Measurements from ENCODE around the gene KCNJ10.

The KCNJ10 gene

GRCh38 chr1:160082487-160082886 is 12.5 kb upstream of the KCNJ10 start:
- TF ChIP-seq TEAD4 (IDR thresholded peaks at IDR 0.05): no peak
- TF ChIP-seq, protein P1, sequence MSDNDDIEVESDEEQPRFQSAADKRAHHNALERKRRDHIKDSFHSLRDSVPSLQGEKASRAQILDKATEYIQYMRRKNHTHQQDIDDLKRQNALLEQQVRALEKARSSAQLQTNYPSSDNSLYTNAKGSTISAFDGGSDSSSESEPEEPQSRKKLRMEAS (IDR thresholded peaks at IDR 0.05): no peak
- TF ChIP-seq, protein P2, sequence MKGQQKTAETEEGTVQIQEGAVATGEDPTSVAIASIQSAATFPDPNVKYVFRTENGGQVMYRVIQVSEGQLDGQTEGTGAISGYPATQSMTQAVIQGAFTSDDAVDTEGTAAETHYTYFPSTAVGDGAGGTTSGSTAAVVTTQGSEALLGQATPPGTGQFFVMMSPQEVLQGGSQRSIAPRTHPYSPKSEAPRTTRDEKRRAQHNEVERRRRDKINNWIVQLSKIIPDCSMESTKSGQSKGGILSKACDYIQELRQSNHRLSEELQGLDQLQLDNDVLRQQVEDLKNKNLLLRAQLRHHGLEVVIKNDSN (IDR thresholded peaks at IDR 0.05): no peak
- TF ChIP-seq TAF1 (IDR thresholded peaks at IDR 0.05; ENCODE audit: low read depth): no peak
- no peak for TF ChIP-seq TCF12 (IDR thresholded peaks at IDR 0.05; ENCODE audit: low read depth)
- no peak for TF ChIP-seq CEBPB (IDR thresholded peaks at IDR 0.05)
- no peak for TF ChIP-seq ZBTB7A (IDR thresholded peaks at IDR 0.05; ENCODE audit: low read depth)

DNA sequence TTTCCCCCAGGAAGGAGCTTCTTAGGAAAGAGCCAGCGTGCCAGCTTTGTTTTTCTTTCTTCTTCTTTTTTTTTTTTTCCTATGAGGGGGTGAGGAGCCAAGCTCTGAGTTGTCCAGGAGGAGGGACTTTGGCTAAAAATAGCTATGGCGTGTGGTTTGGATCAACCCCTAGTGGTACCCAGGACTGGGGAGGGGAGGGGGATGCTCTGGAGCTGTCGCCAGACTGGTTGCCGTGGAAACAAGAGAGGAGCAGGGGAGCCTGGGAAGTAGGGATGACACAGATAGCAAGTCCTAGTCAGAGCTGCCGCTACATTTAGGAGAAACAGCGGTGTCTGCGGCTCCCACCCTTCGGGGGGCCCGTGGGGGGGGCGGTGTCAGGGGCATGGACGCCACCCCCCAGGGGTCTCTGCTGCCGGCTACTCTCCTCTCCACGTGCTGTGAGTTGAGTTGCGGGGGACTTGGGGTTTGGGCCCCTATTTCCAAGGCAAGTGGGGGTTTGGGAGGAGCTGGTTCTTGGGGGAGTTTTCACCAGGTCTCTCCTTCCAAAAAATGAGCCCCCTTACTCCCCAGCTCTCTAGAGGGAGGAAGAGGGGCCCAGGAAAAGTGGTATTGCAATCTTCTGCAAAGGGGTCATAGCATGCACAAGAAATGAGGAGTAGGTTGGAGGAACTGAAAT is 11.4 kb upstream of the KCNJ10 start, which contains the start of gene KCNJ9:
Gene KCNJ9, plus strand, starts transcription at position 278 of the 676 bp plus-strand sequence. CDS start 2,493 bp downstream, outside the sequence.
- TF ChIP-seq REST (IDR thresholded peaks at IDR 0.05; ENCODE audit: low read depth) (no peak), EGR1 (IDR thresholded peaks at IDR 0.05) (no peak), YY1 (IDR thresholded peaks at IDR 0.05; ENCODE audit: low read depth) (no peak), FOXM1 (IDR thresholded peaks at IDR 0.05; ENCODE audit: borderline replicate concordance, low read depth) (no peak), EP300 (IDR thresholded peaks at IDR 0.05; ENCODE audit: borderline replicate concordance) (no peak)
- TF ChIP-seq, protein P1 (IDR thresholded peaks at IDR 0.05): no peak
- TF ChIP-seq, protein P2 (IDR thresholded peaks at IDR 0.05): no peak

GRCh38 chr1:160080381-160081100 is 10.6 kb upstream of the KCNJ10 start:
- TF ChIP-seq, protein P1 (IDR thresholded peaks at IDR 0.05): no peak
- TF ChIP-seq RAD21 (IDR thresholded peaks at IDR 0.05; ENCODE audit: low read depth) (no peak), FOXM1 (IDR thresholded peaks at IDR 0.05; ENCODE audit: borderline replicate concordance, low read depth) (no peak), CREB1 (IDR thresholded peaks at IDR 0.05; ENCODE audit: low read depth) (no peak), ZBTB7A (IDR thresholded peaks at IDR 0.05; ENCODE audit: low read depth) (no peak), EGR1 (IDR thresholded peaks at IDR 0.05) (no peak), TAF1 (IDR thresholded peaks at IDR 0.05; ENCODE audit: low read depth) (no peak), EP300 (IDR thresholded peaks at IDR 0.05; ENCODE audit: borderline replicate concordance) (no peak), TEAD4 (IDR thresholded peaks at IDR 0.05) (no peak), TCF12 (IDR thresholded peaks at IDR 0.05; ENCODE audit: low read depth) (no peak), YY1 (IDR thresholded peaks at IDR 0.05; ENCODE audit: low read depth) (no peak), CEBPB (IDR thresholded peaks at IDR 0.05) (no peak), REST (IDR thresholded peaks at IDR 0.05; ENCODE audit: low read depth) (no peak), NFIC (IDR thresholded peaks at IDR 0.05) (no peak)
- TF ChIP-seq, protein P2 (IDR thresholded peaks at IDR 0.05): no peak

DNA sequence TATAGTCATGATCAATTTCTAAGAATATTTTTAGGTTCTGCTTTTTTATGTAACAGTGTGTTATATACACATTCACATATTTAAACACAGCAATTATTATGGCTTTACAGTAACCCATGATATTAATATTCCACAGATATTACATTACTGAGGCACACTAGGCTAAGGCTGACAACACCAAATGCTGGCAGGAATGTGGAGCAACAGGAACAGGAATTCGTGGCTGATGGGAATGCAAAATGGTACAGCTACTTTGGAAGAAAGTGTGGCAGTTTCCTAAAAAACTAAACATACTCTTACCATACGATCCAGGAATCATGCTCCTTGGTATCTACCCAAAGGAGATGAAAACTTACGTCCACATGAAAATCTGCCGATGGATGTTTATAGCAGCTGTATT is 9.5 kb upstream of the KCNJ10 start:
- TF ChIP-seq TEAD4 (IDR thresholded peaks at IDR 0.05) (no peak), FOXM1 (IDR thresholded peaks at IDR 0.05; ENCODE audit: borderline replicate concordance, low read depth) (no peak), RAD21 (IDR thresholded peaks at IDR 0.05; ENCODE audit: low read depth) (no peak), CREB1 (IDR thresholded peaks at IDR 0.05; ENCODE audit: low read depth) (no peak), ZBTB7A (IDR thresholded peaks at IDR 0.05; ENCODE audit: low read depth) (no peak), EGR1 (IDR thresholded peaks at IDR 0.05) (no peak), REST (IDR thresholded peaks at IDR 0.05; ENCODE audit: low read depth) (no peak), TCF12 (IDR thresholded peaks at IDR 0.05; ENCODE audit: low read depth) (no peak), EP300 (IDR thresholded peaks at IDR 0.05; ENCODE audit: borderline replicate concordance) (no peak), YY1 (IDR thresholded peaks at IDR 0.05; ENCODE audit: low read depth) (no peak), TAF1 (IDR thresholded peaks at IDR 0.05; ENCODE audit: low read depth) (no peak), NFIC (IDR thresholded peaks at IDR 0.05) (no peak), CEBPB (IDR thresholded peaks at IDR 0.05) (no peak)
- TF ChIP-seq, protein P1 (IDR thresholded peaks at IDR 0.05): no peak
- TF ChIP-seq, protein P2 (IDR thresholded peaks at IDR 0.05): no peak
